SJCRH30 (cell line): Measurements from ENCODE around the gene PIGBOS1. TPM values are rescaled to one million over a fixed set of nuclear protein-coding genes. Genes with fewer than 3 reads are reported as not detected.
"Not testable (repeated sequence)": the region's sequence is repeated elsewhere in the genome, so short reads cannot be mapped to it uniquely, and the experiment has no call there.

ENCODE experiments used
- DNase-seq, 2 experiments: peaks; one replicate each; pipeline ENCODE4 v3.0.0-alpha.2; 2015 to 2020
- H3K27ac ChIP-seq: fragments of 250-450 bp; sonication (Bioruptor Pico); 2 replicates; pipeline ENCODE4 v1.5.1; 2020; ENCODE audit warnings: mild to moderate bottlenecking, moderate library complexity
- H3K27me3 ChIP-seq: fragments of 250-450 bp; sonication (Bioruptor Pico); 2 replicates; pipeline ENCODE4 v1.5.1; 2020; ENCODE audit warnings: mild to moderate bottlenecking, moderate library complexity
- H3K36me3 ChIP-seq: fragments of 250-450 bp; sonication (Bioruptor Pico); 2 replicates; pipeline ENCODE4 v1.5.1; 2020; ENCODE audit warnings: mild to moderate bottlenecking, moderate library complexity
- H3K4me1 ChIP-seq: fragments of 250-450 bp; sonication (Bioruptor Pico); 2 replicates; pipeline ENCODE4 v1.5.1; 2020; ENCODE audit warnings: mild to moderate bottlenecking, moderate library complexity
- H3K4me3 ChIP-seq: fragments of 250-450 bp; sonication (Bioruptor Pico); 2 replicates; pipeline ENCODE4 v1.5.1; 2020; ENCODE audit warnings: mild to moderate bottlenecking, moderate library complexity
- H3K9me3 ChIP-seq: fragments of 250-450 bp; sonication (Bioruptor Pico); replicated peaks from 2 replicates; pipeline ENCODE4 v1.5.1; 2020; ENCODE audit warnings: mild to moderate bottlenecking, moderate library complexity
- total RNA-seq: library from RNA; depleted of rRNA; stranded (reverse); fragments of >200 nt; shearing (Covaris generic); gene quantifications from 2 replicates; pipeline ENCODE4 v1.2.3, GENCODE V29; 2014

The PIGBOS1 gene
- total RNA-seq, 1 experiment from 2014 or later: 11.3 TPM

DNA sequence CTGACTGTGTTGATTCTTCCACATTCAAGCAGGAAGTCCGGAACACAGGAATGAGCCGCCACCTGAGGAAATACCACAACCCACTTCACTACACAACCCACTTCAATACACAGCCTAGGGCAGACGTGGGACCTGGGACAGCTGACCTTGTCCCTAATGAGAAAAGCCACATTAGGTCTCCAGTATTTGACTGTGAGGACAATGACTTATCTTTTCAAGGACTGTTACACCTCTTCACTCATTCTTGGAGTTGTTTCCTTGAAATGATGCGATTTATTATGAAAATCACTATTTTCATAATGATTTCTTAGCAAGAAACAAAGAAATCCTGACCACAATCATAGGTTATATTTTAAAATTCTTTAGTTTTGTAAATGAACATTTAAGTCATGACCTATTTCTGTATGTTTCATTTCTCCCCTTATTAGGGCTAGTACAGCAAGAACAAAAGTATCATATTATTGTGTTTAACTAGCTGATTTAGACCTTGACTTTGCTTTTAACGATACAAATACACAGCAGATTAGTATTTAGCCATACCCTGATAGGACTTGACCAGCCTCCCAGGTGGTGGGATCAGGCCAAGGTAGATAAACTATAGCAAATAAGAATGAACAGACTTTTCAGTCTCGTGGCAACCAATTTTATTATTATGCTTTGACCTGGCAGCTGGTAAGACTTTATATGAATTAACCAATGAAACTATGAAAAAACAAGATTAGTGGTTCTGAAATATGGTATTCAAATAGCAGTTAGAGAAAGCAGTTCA is 35.4 kb downstream of the PIGBOS1 start:
- Histone ChIP-seq H3K27ac (no peak overlapping the region), H3K9me3 (no peaks in the 10 kb centered on the region), H3K4me3 (no peak overlapping the region), H3K4me1 (peaks cover 23% of the 10 kb centered on the region), H3K27me3 (no peaks in the 10 kb centered on the region), H3K36me3 (no peaks in the 10 kb centered on the region)
- DNase-seq: no peak

DNA sequence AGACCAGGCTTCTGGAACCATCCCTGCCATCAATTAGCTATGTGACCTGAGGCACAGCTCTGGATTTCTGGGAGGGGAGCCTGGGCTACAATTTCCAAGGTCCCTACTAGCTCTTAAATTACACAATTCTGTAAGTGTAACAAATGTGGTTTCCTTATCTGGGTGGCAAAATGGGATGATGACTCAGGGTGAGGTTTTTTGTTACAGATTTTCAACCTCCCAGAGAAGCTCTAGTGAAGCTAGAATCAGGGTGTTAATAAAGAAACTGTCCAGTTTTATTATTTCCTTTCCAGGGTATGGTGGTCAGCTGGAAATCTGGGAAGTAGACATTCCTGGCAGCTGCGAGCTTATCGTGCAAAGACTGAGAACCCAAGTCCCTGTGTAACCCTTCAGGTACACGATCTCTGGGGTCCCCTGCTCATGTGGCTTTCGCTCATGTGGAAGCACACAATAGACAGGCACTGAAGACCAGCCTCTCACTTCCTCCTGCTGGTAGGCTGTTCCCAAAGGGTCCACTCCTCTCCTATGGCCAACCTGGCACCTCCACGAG is 36.6 kb downstream of the PIGBOS1 start:
- DNase-seq: peak; percentile 19 to 57
- Histone ChIP-seq H3K4me3 (no peak overlapping the region), H3K27me3 (no peaks in the 10 kb centered on the region), H3K36me3 (no peaks in the 10 kb centered on the region), H3K4me1 (peaks cover 23% of the 10 kb centered on the region), H3K27ac (peak overlapping the region; percentile 14; the same call in 1 of the 2 replicates), H3K9me3 (no peaks in the 10 kb centered on the region)

GRCh38 chr15:55281517-55282228 is 37.2 kb downstream of the PIGBOS1 start:
- Histone ChIP-seq H3K27me3 (no peaks in the 10 kb centered on the region), H3K27ac (no peak overlapping the region; the same call in 1 of the 2 replicates), H3K36me3 (no peaks in the 10 kb centered on the region), H3K9me3 (no peaks in the 10 kb centered on the region), H3K4me1 (peaks cover 23% of the 10 kb centered on the region), H3K4me3 (no peak overlapping the region)
- no peak for DNase-seq

DNA sequence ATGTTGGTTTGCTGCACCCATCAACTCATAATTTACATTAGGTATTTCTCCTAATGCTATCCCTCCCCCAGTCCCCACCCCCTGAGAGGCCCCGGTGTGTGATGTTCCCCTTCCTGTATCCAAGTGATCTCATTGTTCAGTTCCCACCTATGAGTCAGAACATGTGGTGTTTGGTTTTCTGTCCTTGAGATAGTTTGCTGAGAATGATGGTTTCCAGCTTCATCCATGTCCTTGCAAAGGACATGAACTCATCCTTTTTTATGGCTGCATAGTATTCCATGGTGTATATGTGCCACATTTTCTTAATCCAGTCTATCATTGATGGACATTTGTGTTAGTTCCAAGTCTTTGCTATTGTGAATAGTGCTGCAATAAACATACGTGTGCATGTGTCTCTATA is 38.3 kb downstream of the PIGBOS1 start:
- H3K4me3 ChIP-seq, DNase-seq, H3K27me3 ChIP-seq, H3K9me3 ChIP-seq, H3K36me3 ChIP-seq, H3K27ac ChIP-seq: not testable (repeated sequence)
- peaks cover 23% of the 10 kb centered on the region for H3K4me1 ChIP-seq

- no peaks in the 10 kb centered on the region for H3K36me3 ChIP-seq
- peak; percentile 16 to 48 for DNase-seq
- H3K4me3 ChIP-seq: no peak overlapping the region
- no peaks in the 10 kb centered on the region for H3K9me3 ChIP-seq
- no peaks in the 10 kb centered on the region for H3K27me3 ChIP-seq
- H3K27ac ChIP-seq: no peak overlapping the region
- H3K4me1 ChIP-seq: peaks cover 23% of the 10 kb centered on the region
Observed at GRCh38 chr15:55279746-55280351, 39.1 kb downstream of the PIGBOS1 start.

DNA sequence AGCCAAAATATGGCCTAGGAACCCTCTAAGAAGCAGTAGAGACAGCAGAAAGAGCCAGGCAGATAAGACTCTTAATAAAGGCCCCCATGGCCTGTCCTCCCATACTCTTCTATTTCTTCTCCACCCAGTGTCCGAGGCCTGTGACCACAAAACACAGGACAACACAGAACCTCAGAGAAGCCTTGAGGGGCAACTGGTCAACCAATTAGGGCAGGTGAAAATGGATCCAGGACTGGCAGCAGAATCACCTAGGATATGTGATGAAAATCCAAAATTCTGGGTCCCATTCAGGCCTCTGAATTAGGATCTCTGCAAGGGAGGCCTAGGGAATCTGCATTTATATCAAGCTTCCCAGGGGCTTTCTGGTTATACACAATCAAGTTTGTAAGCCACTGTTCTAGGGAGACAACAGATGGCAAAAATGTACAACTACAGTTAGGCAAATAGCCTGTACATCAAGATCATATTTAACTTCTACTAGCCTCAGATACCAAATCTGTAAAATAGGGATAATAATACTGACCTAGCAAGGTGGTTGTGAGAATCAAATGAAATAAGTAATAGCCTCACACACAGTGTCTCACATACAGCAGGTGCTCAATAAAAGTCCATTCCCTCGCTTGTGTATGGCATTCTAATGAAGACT is 39.7 kb downstream of the PIGBOS1 start:
- DNase-seq: no peak
- no peaks in the 10 kb centered on the region for H3K36me3 ChIP-seq
- H3K27ac ChIP-seq: no peak overlapping the region
- no peaks in the 10 kb centered on the region for H3K9me3 ChIP-seq
- peaks cover 23% of the 10 kb centered on the region for H3K4me1 ChIP-seq
- H3K4me3 ChIP-seq: no peak overlapping the region
- no peaks in the 10 kb centered on the region for H3K27me3 ChIP-seq

GRCh38 chr15:55277715-55278114 is 41.2 kb downstream of the PIGBOS1 start:
- H3K27ac ChIP-seq: no peak overlapping the region
- no peak for DNase-seq
- H3K4me1 ChIP-seq: peaks cover 20% of the 10 kb centered on the region
- no peaks in the 10 kb centered on the region for H3K27me3 ChIP-seq
- no peaks in the 10 kb centered on the region for H3K36me3 ChIP-seq
- H3K9me3 ChIP-seq: no peaks in the 10 kb centered on the region
- no peak overlapping the region for H3K4me3 ChIP-seq

GRCh38 chr15:55277116-55277564 is 41.8 kb downstream of the PIGBOS1 start:
- no peak for DNase-seq
- peaks cover 15% of the 10 kb centered on the region for H3K4me1 ChIP-seq

GRCh38 chr15:55276324-55276723 is 42.6 kb downstream of the PIGBOS1 start:
- Histone ChIP-seq H3K4me3 (no peak overlapping the region), H3K36me3 (no peaks in the 10 kb centered on the region), H3K27ac (no peak overlapping the region), H3K4me1 (peaks cover 11% of the 10 kb centered on the region), H3K9me3 (no peaks in the 10 kb centered on the region), H3K27me3 (no peaks in the 10 kb centered on the region)
- no peak for DNase-seq

More at GRCh38 chr15:55277116-55277564, 41.8 kb downstream of the PIGBOS1 start:
- no peak overlapping the region for H3K27ac ChIP-seq
- no peaks in the 10 kb centered on the region for H3K9me3 ChIP-seq
- no peak overlapping the region for H3K4me3 ChIP-seq
- no peaks in the 10 kb centered on the region for H3K36me3 ChIP-seq
- H3K27me3 ChIP-seq: no peaks in the 10 kb centered on the region

- Histone ChIP-seq H3K27ac (no peak overlapping the region), H3K36me3 (no peaks in the 10 kb centered on the region), H3K4me3 (no peak overlapping the region), H3K4me1 (no peaks in the 10 kb centered on the region), H3K27me3 (no peaks in the 10 kb centered on the region), H3K9me3 (no peaks in the 10 kb centered on the region)
- no peak for DNase-seq
Observed at GRCh38 chr15:55270291-55270690, 48.6 kb downstream of the PIGBOS1 start.

DNA sequence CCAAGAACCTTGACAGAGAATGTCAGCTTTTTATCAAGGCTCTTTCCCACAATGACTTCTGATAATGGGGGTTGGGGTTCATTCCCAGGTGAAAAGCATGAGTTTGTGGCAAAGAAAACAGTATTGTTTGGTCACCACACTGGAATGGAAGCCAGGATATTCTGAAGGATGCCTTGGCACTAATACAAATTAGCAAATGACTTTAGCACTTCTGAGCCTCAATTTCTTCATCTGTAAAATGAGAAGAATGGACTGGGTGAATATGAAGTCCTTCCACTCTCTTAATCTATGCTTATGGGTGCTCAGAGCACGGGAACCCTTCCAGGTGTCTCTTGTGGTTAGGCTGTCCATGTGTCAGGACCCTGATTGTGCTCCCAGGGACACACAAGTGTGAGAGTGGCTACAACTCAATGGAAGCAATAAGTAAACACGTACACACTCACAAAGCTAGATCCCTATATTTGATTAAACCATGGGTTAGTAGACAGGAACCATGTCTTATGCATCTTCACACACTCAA is 50.7 kb downstream of the PIGBOS1 start:
- no peak for DNase-seq
- Histone ChIP-seq H3K4me1 (no peaks in the 10 kb centered on the region), H3K27me3 (no peaks in the 10 kb centered on the region), H3K9me3 (no peaks in the 10 kb centered on the region), H3K36me3 (no peaks in the 10 kb centered on the region), H3K4me3 (no peak overlapping the region), H3K27ac (no peak overlapping the region)

DNA sequence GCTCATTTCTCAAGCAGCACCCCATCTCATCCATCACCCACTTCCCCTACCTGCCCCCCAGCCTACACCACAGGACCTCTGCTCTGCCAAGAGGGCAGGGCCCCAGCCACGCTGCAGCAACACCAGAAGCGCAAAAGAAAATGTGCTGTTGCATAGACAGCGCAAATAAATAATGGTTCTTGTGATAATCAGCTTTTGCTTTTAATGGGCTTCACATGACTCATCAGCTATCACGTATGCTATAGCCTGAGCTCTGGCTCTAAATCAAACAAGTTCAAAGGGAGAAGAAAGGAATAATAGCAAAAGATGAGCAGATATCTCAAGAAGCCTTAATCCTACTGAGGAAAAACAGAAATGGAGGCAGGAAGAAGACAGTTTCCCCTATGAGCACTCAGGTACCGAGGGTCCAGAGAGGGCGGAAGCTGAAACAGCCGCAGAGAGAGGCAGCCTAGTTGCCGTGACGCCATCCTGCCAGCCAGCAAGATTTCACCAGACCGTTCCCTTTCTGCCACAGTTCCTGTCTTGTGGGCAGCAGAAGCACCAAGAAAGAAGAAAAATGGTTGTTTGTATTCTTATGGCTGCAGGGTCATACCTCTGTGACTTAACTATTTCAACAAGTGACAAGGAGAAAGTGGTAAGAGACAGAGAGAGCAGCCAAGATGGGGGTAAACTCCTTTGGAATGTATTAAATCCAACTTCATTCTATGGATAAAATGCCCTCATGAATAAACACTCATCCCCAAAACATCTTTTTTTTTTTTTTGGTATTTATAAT is 51.3 kb downstream of the PIGBOS1 start:
- H3K4me1 ChIP-seq: no peaks in the 10 kb centered on the region
- H3K36me3 ChIP-seq: no peaks in the 10 kb centered on the region
- no peak overlapping the region for H3K4me3 ChIP-seq
- no peaks in the 10 kb centered on the region for H3K27me3 ChIP-seq
- DNase-seq: no peak
- H3K9me3 ChIP-seq: no peaks in the 10 kb centered on the region
- H3K27ac ChIP-seq: no peak overlapping the region
